ENCODE data around the gene SSRP1.

DNA sequence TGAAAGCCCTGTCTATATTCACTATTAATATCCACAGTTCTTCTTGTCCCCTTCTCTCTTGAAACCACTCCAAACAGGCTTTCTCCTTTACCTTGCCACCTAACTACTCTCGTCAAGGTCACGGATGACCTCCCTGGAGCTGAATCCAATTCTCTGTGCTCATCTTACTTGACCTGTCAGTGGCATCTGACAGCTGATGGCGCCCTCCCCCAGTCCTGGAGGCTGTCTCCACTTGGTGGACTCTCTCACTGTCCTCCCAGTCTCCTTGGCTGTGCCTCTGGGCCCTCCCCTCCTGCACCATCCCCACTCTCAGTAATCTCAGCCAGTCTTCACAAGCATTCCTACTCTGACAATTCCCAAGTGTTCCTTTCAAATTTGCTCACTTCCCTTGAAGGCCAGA, 19.7 kb downstream of the SSRP1 start:
- TF ChIP-seq CTCF (IDR thresholded peaks at IDR 0.05) (no peak), POLR2AphosphoS5 (IDR thresholded peaks at IDR 0.05; ENCODE audit: low read depth, low read length) (no peak)
- TF ChIP-seq, protein P1, sequence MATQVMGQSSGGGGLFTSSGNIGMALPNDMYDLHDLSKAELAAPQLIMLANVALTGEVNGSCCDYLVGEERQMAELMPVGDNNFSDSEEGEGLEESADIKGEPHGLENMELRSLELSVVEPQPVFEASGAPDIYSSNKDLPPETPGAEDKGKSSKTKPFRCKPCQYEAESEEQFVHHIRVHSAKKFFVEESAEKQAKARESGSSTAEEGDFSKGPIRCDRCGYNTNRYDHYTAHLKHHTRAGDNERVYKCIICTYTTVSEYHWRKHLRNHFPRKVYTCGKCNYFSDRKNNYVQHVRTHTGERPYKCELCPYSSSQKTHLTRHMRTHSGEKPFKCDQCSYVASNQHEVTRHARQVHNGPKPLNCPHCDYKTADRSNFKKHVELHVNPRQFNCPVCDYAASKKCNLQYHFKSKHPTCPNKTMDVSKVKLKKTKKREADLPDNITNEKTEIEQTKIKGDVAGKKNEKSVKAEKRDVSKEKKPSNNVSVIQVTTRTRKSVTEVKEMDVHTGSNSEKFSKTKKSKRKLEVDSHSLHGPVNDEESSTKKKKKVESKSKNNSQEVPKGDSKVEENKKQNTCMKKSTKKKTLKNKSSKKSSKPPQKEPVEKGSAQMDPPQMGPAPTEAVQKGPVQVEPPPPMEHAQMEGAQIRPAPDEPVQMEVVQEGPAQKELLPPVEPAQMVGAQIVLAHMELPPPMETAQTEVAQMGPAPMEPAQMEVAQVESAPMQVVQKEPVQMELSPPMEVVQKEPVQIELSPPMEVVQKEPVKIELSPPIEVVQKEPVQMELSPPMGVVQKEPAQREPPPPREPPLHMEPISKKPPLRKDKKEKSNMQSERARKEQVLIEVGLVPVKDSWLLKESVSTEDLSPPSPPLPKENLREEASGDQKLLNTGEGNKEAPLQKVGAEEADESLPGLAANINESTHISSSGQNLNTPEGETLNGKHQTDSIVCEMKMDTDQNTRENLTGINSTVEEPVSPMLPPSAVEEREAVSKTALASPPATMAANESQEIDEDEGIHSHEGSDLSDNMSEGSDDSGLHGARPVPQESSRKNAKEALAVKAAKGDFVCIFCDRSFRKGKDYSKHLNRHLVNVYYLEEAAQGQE (IDR thresholded peaks at IDR 0.05; ENCODE audit: insufficient read depth in 1 of 2, low read depth in 2 of 2, low read length in 1 of 2), result no peak
